IMR-90 (cell line): ENCODE measurements around the gene C17orf107. TPM values are rescaled to one million over a fixed set of nuclear protein-coding genes. Genes with fewer than 3 reads are reported as not detected.

Source experiments
- ATAC-seq: fragments of 200-7000 bp; cut with Tn5 transposase; 2 replicates; pipeline ENCODE4 v1.9.1; 2020; ENCODE audit warnings: low read depth, mild to moderate bottlenecking, moderate library complexity
- BruUV-seq: library from RNA; stranded (reverse); fragments of 400-500 nt; replicated peaks from 2 replicates; lab custom pipeline; 2021; lab: Mats Ljungman, UMichigan
- CTCF ChIA-PET: fragments of 300-600 bp; formaldehyde crosslinking; extraction: SDS; loops from one replicate; lab custom pipeline; 2021; ENCODE audit warnings: antibody characterized with exemption; lab: Yijun Ruan, JAX
- POLR2A ChIA-PET: fragments of 300-600 bp; sonication (Branson Sonifier 250); formaldehyde crosslinking; loops from one replicate; lab custom pipeline; 2022; ENCODE audit warnings: antibody characterized with exemption; ENCODE audit not compliant: unreplicated experiment; lab: Charles Lee
- DNase-seq: peaks from one replicate; pipeline ENCODE4 v3.0.0; 2013
- H2AFZ ChIP-seq: replicated peaks from 2 replicates; pipeline ENCODE3; 2013; ENCODE audit warnings: low read length, mild to moderate bottlenecking; ENCODE audit not compliant: poor library complexity
- H2AK5ac ChIP-seq: 2 replicates; pipeline ENCODE4 v1.6.1; 2013; ENCODE audit warnings: low read depth, low read length, inconsistent platforms
- H2AK9ac ChIP-seq: replicated peaks from 2 replicates; pipeline ENCODE3; 2013; ENCODE audit warnings: mild to moderate bottlenecking, low read depth, low read length, moderate library complexity; ENCODE audit not compliant: poor library complexity
- H2BK120ac ChIP-seq: 2 replicates; pipeline ENCODE4 v1.6.1; 2013; ENCODE audit warnings: low read depth, low read length, inconsistent platforms
- H2BK15ac ChIP-seq: 3 replicates; pipeline ENCODE4 v1.6.1; 2013; ENCODE audit warnings: low read depth, low read length, inconsistent platforms
- H2BK20ac ChIP-seq: 2 replicates; pipeline ENCODE4 v1.6.1; 2013; ENCODE audit warnings: low read depth, mild to moderate bottlenecking, inconsistent platforms, low read length, moderate library complexity
- H2BK5ac ChIP-seq: 2 replicates; pipeline ENCODE4 v1.6.1; 2013; ENCODE audit warnings: mild to moderate bottlenecking, low read depth, low read length, inconsistent platforms; ENCODE audit not compliant: poor library complexity, severe bottlenecking
- H3K14ac ChIP-seq: replicated peaks from 2 replicates; pipeline ENCODE4 v1.6.1; 2013; ENCODE audit warnings: low read depth, low read length, inconsistent platforms
- H3K18ac ChIP-seq: 2 replicates; pipeline ENCODE4 v1.6.1; 2013; ENCODE audit warnings: low read depth, low read length, control low read depth
- H3K23ac ChIP-seq: 2 replicates; pipeline ENCODE4 v1.6.1; 2013; ENCODE audit warnings: low read depth, low read length, inconsistent platforms
- H3K27ac ChIP-seq: 2 replicates; pipeline ENCODE4 v1.5.1; 2013; ENCODE audit warnings: mild to moderate bottlenecking, control low read depth, low read length; ENCODE audit not compliant: insufficient read depth
- H3K27me3 ChIP-seq: 2 replicates; pipeline ENCODE4 v1.6.1; 2013; ENCODE audit warnings: low read length; ENCODE audit not compliant: control insufficient read depth, insufficient read depth
- H3K36me3 ChIP-seq: 2 replicates; pipeline ENCODE4 v1.6.1; 2013; ENCODE audit warnings: low read length, mixed read lengths; ENCODE audit not compliant: control insufficient read depth, insufficient read depth
- H3K4ac ChIP-seq: 2 replicates; pipeline ENCODE4 v1.6.1; 2013; ENCODE audit warnings: low read depth, low read length, inconsistent platforms
- H3K4me1 ChIP-seq: 2 replicates; pipeline ENCODE4 v1.6.1; 2013; ENCODE audit warnings: low read length, mixed read lengths; ENCODE audit not compliant: control insufficient read depth, insufficient read depth
- H3K4me2 ChIP-seq: 2 replicates; pipeline ENCODE4 v1.6.1; 2013; ENCODE audit warnings: low read depth, mild to moderate bottlenecking, control low read depth, low read length, moderate library complexity
- H3K4me3 ChIP-seq: 2 replicates; pipeline ENCODE4 v1.5.1; 2013; ENCODE audit warnings: low read depth, mild to moderate bottlenecking, control low read depth, low read length, moderate library complexity; ENCODE audit not compliant: insufficient read depth
- H3K56ac ChIP-seq: 2 replicates; pipeline ENCODE4 v1.6.1; 2013; ENCODE audit warnings: low read length, inconsistent platforms; ENCODE audit not compliant: insufficient read depth; ENCODE audit errors: extremely low read depth
- H3K79me1 ChIP-seq, 2 experiments: 2 replicates each; pipeline ENCODE4 v1.6.1; 2013; ENCODE audit warnings: low read length in 2 of 2, inconsistent platforms in 1 of 2, low read depth in 1 of 2
- H3K9ac ChIP-seq: 2 replicates; pipeline ENCODE4 v1.6.1; 2013; ENCODE audit warnings: low read depth, low read length, control low read depth
- H3K9me1 ChIP-seq: 2 replicates; pipeline ENCODE4 v1.6.1; 2013; ENCODE audit warnings: low read length, inconsistent platforms; ENCODE audit not compliant: insufficient read depth
- H3K9me3 ChIP-seq: 2 replicates; pipeline ENCODE4 v1.6.1; 2013; ENCODE audit warnings: low read length; ENCODE audit not compliant: control insufficient read depth, insufficient read depth
- H4K20me1 ChIP-seq: 2 replicates; pipeline ENCODE4 v1.6.1; 2013; ENCODE audit warnings: low read length, inconsistent platforms; ENCODE audit not compliant: insufficient read depth
- H4K5ac ChIP-seq: 2 replicates; pipeline ENCODE4 v1.6.1; 2013; ENCODE audit warnings: mild to moderate bottlenecking, low read depth, low read length, control low read depth
- H4K8ac ChIP-seq, 2 experiments: 2 replicates each; pipeline ENCODE4 v1.6.1; 2013; ENCODE audit warnings: low read depth in 2 of 2, low read length in 2 of 2, control low read depth in 1 of 2, inconsistent platforms in 1 of 2
- H4K91ac ChIP-seq: 2 replicates; pipeline ENCODE4 v1.6.1; 2013; ENCODE audit warnings: low read depth, low read length, inconsistent platforms; ENCODE audit not compliant: insufficient read depth
- MAFK ChIP-seq: IDR thresholded peaks from 2 replicates; pipeline ENCODE4 v1.6.1; 2012; ENCODE audit warnings: low read depth, low read length, improper control_type of control experiment
- RAD21 ChIP-seq: IDR thresholded peaks from 2 replicates; pipeline ENCODE4 v1.6.1; 2012; ENCODE audit warnings: low read length, improper control_type of control experiment
- WGBS, 2 experiments: methylation state at CpG; one replicate each; pipeline versions ENCODE4 v1.1.5 to v1.1.7; 2013; ENCODE audit warnings: missing lambda C conversion rate in 2 of 2; ENCODE audit not compliant: insufficient read length in 1 of 2; ENCODE audit errors: extremely low coverage in 2 of 2; 5-methylcytosine and 5-hydroxymethylcytosine counted together
- dilution Hi-C: fragments of 300-500 bp; cut with HindIII; formaldehyde crosslinking; loops from one replicate; pipeline ENCODE4 v1.14.3; 2018; ENCODE audit warnings: low sequenced_read_pairs; ENCODE audit not compliant: unreplicated experiment
- in situ Hi-C: fragments of 300-500 bp; cut with MboI; formaldehyde crosslinking; loops from 3 replicates; pipeline ENCODE4 v1.14.3; 2019; ENCODE audit warnings: low sequenced_read_pairs, inconsistent platforms, mixed read lengths
- intact Hi-C: fragments of 100-400 bp; cut with micrococcal nuclease; formaldehyde crosslinking; loops from 2 replicates; pipeline ENCODE4 v1.10.0; 2022
- polyA plus RNA-seq, 3 experiments: library from polyadenylated mRNA; depleted of rRNA; stranded (reverse); fragments of >200 nt; gene quantifications; 2 replicates each; pipeline ENCODE4 v1.2.3, GENCODE V29; 2012; ENCODE audit warnings: low replicate concordance in 1 of 3
- total RNA-seq: library from RNA; depleted of rRNA; stranded (reverse); fragments of >200 nt; gene quantifications from 2 replicates; pipeline ENCODE4 v1.2.3, GENCODE V29; 2012

C17orf107 gene
- total and polyA plus RNA-seq, 2 of the 4 experiments (the other 2 are of a cell fraction) = 0.54 to 0.82 TPM

GRCh38 chr17:4861052-4861451 is 38.3 kb upstream of the C17orf107 start:
- BruUV-seq = no TSS peak
- Histone ChIP-seq H3K27ac (no peak overlapping the region), H3K14ac (no peak overlapping the region), H3K9me3 (no peaks in the 10 kb centered on the region), H3K18ac (no peak overlapping the region), H4K8ac (no peak overlapping the region), H4K91ac (no peak overlapping the region), H2BK15ac (no peak overlapping the region), H3K4me2 (no peak overlapping the region), H2AFZ (no peak overlapping the region), H3K9me1 (peaks cover 17% of the 10 kb centered on the region; the same call in 1 of the 2 replicates), H3K4me1 (peaks cover 10% of the 10 kb centered on the region; the same call in 1 of the 2 replicates), H2AK5ac (no peak overlapping the region), H3K9ac (no peak overlapping the region), H2AK9ac (no peak overlapping the region), H3K4me3 (no peak overlapping the region), H4K5ac (no peak overlapping the region), H3K56ac (no peak overlapping the region), H2BK5ac (no peak overlapping the region), H4K20me1 (peaks cover 29% of the 10 kb centered on the region), H2BK120ac (no peak overlapping the region), H3K27me3 (no peaks in the 10 kb centered on the region), H3K36me3 (peaks cover 3% of the 10 kb centered on the region; the same call in 1 of the 2 replicates), H3K23ac (no peak overlapping the region), H3K79me1 (peaks cover 10 to 65% of the 10 kb centered on the region in 2 experiments), H3K4ac (no peak overlapping the region), H2BK20ac (no peak overlapping the region)
- TF ChIP-seq MAFK (no peak), RAD21 (no peak)
- WGBS, 2 experiments = 95% methylated on average over 10 of the region's 16 CpGs; no CpG with 5 or more reads in 1 of the 2 experiments
- in situ Hi-C loops (no loop called here), intact Hi-C loops (no loop called here), dilution Hi-C loops (no loop called here)
- ChIA-PET CTCF (interaction anchor here (0.8 kb wide), 1 partner anchor 603 kb away, joined by 3 read pairs; no protein-coding TSS in a partner anchor), POLR2A (no interaction called here)
- ATAC-seq (no peak), DNase-seq (no peak)
